Stimulated activated CD4-positive, alpha-beta T cell treated with anti-CD3 and anti-CD28 coated beads, Interleukin-2, amount 100 ng/mL, for 24 hours (primary cell): ENCODE data around the gene HSPG2.
"Not testable (repeated sequence)": the region's sequence is repeated elsewhere in the genome, so short reads cannot be mapped to it uniquely, and the experiment has no call there.

Experiments used
- DNase-seq, 2 donors: peaks; one replicate each; pipeline ENCODE4 v3.0.0-alpha.2; 2020

The HSPG2 gene

GRCh38 chr1:21911205-21912001 lies 25.7 kb downstream of the HSPG2 start:
- no peak for DNase-seq

GRCh38 chr1:21910558-21911204 lies 26.4 kb downstream of the HSPG2 start:
- no peak for DNase-seq

- peak; percentile 37 to 46 for DNase-seq
Observed at GRCh38 chr1:21909787-21910503, 27.2 kb downstream of the HSPG2 start.

GRCh38 chr1:21909286-21909759 lies 27.8 kb downstream of the HSPG2 start:
- DNase-seq, result no peak

- not testable (repeated sequence) for DNase-seq
Observed at GRCh38 chr1:21907737-21908534, 29.2 kb downstream of the HSPG2 start.

GRCh38 chr1:21907079-21907418 lies 30.1 kb downstream of the HSPG2 start:
- DNase-seq, result no peak

- no peak for DNase-seq
Observed at GRCh38 chr1:21906173-21907078, 30.7 kb downstream of the HSPG2 start.

GRCh38 chr1:21904704-21905520 lies 32.2 kb downstream of the HSPG2 start:
- peak; percentile 15 to 24 for DNase-seq

GRCh38 chr1:21904454-21904703 lies 32.7 kb downstream of the HSPG2 start:
- DNase-seq, result no peak

GRCh38 chr1:21903638-21904453 lies 33.3 kb downstream of the HSPG2 start:
- no peak for DNase-seq

GRCh38 chr1:21902026-21903012 lies 34.8 kb downstream of the HSPG2 start:
- DNase-seq, result no peak

- no peak for DNase-seq
Observed at GRCh38 chr1:21901473-21901847, 35.6 kb downstream of the HSPG2 start.

- DNase-seq, result no peak
Observed at GRCh38 chr1:21900766-21901472, 36.2 kb downstream of the HSPG2 start.

- DNase-seq, result no peak
Observed at GRCh38 chr1:21899987-21900386, 37.1 kb downstream of the HSPG2 start.

GRCh38 chr1:21899267-21899810 lies 37.8 kb downstream of the HSPG2 start:
- no peak for DNase-seq

- DNase-seq, result no peak
Observed at GRCh38 chr1:21898326-21899200, 38.5 kb downstream of the HSPG2 start.

- DNase-seq, result no peak
Observed at GRCh38 chr1:21897844-21898243, 39.3 kb downstream of the HSPG2 start.
